IPS DF 19.7 (cell line): ENCODE results near the gene IRS1.

Experiments
- DNase-seq: peaks from one replicate; pipeline ENCODE4 v3.0.0-alpha.2; 2013; ENCODE audit warnings: low read depth, low spot score

Gene IRS1

DNA sequence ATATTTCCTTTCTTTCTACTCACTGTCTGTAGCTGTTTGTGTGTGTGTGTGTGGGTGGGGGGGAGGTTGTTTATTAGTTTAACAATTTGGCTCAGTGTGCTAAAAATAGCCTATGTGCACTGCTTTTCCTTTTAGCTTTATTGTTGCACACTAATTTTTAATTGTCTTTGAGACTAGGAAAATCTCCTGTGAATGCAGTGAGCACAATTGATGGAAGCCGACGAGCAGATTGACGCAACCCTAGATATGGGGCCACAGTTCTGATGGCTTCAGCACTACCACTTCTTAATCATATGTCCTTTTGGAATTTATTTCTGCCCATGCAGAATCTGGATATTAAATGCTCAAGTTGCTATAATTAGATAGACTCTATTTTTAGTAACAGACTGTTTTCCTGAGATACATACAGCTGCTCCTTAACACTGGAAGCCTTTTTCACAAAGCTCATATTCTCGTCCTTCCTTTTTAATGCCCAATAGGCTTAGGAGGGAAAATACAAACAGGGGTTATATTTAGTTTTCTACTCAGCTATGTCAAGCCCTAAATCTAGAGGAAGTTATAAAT lies 109.1 kb downstream of the IRS1 start:
- no peak for DNase-seq

DNA sequence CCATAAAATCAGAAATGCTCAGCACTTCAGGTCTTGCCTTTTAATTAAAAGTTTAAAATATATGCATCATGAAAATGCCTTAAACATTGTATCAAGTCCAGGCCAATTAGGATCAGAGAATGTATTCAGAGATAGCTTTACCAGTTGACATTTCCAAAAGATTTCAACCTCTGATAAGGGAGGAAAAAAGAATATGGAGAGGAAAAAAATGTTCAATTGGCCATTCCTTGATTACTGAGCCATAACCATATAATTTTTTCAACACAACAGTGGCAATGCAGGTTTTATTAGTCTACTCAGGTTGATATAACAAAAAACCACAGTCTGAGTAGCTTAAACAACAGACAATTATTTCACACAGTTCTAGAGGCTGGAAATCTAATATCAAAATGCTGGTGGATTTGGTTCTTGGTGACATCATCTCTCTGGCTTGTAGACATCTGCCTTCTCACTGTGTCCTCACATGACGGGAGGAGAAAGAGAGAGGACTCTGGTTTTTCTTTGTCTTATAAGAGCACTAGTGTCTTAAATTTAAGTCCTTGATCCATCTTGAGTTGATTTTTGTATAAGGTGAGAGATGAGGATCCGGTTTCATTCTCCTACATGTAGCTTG lies 111.9 kb downstream of the IRS1 start:
- no peak for DNase-seq

DNA sequence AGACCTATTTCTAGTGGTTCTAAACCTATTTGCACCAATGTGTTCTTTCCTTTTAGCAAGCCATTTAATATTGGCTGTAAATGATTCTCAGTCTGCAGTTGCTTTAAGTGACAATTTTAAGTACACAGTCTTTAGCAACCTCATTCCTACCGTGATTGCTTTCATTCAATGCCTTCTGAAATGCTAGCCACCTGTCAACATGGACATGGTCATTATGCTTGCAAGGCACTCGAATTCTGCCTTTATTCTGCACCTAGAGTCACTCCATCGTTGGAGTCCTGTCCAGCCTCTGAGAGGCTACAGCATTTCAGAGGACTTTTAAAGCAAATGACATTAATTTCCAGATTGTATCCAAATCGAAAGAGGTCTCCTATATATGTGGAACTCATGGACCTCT lies 115.1 kb downstream of the IRS1 start:
- DNase-seq, result no peak

DNA sequence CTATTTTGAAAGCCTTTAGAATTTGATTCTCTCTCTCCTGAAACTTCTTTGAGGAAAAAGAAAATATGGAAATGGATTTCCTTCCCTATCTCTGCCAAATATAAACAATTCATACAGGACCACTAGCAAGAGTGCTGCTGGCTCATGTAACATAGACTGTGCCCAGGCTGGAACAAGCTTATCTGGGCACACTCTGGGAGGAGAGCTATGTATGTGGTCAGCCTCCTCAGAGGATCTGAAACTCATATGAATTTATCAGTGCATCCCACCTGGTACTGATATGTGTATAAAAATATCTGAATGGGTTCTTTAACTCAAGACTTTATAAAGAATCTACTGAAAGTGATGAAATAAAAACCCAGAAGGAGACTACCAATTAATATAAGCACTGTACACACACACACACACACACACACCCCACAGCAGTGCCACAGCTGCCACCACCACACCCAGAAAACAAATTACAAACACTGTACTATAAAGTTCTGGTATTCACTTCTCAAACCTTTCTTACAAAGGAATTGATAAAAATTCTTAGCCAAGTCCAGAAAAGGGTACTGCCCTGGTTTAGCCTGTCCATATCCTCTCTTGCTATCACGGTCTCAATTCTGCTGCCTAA lies 115.6 kb downstream of the IRS1 start:
- no peak for DNase-seq

DNA sequence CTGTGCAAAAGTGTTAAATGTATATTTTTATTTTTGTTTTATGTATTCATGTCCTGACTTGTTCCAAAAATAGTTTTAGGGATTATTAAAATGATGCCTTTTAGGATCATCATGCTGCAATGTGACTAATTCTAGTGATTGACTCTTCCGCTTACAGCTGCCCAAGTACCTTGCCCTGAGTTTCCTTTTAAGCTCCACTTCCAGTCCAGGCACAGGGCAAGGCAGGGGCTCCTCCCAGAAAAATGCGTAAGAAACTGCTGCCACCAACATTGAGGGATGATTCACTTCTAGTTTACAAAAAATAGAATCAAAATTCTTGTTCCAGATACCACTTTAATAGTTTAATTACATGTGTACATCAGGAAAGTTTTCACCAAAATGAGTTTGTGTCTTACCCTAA lies 116.4 kb downstream of the IRS1 start:
- DNase-seq, result no peak
